ENCODE data around the gene EXD2.

DNA sequence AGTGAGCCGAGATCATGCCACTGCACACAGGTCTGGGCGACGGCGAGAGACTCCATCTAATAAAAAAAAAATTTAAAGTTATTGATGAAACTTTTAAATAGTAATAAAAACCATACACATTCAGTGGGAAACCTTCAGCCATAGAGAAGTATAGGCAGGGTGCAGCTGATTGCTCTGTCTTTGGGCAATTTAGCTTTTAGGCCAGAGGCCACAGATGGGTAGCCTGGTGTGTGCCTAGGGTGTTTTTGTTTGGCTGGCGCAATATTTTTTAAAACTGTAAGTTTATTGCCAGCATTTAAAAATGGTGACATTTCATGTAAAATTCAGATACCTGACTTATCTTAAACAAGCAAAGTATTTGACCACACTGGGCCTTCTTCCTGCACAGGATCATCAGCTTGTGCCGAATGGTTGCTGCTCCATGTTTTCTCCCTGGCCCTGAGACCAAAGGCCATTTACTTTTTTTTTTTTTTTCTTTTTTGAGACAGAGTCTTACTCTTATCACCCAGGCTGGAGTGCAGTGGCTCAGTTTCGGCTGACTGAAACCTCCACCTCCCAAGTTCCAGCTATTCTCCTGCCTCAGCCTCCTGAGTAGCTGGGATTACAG lies 16.2 kb downstream of the EXD2 start:
- TF ChIP-seq, protein P1, sequence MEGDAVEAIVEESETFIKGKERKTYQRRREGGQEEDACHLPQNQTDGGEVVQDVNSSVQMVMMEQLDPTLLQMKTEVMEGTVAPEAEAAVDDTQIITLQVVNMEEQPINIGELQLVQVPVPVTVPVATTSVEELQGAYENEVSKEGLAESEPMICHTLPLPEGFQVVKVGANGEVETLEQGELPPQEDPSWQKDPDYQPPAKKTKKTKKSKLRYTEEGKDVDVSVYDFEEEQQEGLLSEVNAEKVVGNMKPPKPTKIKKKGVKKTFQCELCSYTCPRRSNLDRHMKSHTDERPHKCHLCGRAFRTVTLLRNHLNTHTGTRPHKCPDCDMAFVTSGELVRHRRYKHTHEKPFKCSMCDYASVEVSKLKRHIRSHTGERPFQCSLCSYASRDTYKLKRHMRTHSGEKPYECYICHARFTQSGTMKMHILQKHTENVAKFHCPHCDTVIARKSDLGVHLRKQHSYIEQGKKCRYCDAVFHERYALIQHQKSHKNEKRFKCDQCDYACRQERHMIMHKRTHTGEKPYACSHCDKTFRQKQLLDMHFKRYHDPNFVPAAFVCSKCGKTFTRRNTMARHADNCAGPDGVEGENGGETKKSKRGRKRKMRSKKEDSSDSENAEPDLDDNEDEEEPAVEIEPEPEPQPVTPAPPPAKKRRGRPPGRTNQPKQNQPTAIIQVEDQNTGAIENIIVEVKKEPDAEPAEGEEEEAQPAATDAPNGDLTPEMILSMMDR (conservative IDR thresholded peaks at IDR 0.05; ENCODE audit: low read depth in 2 of 2) = no peak
- TF ChIP-seq, protein P2, sequence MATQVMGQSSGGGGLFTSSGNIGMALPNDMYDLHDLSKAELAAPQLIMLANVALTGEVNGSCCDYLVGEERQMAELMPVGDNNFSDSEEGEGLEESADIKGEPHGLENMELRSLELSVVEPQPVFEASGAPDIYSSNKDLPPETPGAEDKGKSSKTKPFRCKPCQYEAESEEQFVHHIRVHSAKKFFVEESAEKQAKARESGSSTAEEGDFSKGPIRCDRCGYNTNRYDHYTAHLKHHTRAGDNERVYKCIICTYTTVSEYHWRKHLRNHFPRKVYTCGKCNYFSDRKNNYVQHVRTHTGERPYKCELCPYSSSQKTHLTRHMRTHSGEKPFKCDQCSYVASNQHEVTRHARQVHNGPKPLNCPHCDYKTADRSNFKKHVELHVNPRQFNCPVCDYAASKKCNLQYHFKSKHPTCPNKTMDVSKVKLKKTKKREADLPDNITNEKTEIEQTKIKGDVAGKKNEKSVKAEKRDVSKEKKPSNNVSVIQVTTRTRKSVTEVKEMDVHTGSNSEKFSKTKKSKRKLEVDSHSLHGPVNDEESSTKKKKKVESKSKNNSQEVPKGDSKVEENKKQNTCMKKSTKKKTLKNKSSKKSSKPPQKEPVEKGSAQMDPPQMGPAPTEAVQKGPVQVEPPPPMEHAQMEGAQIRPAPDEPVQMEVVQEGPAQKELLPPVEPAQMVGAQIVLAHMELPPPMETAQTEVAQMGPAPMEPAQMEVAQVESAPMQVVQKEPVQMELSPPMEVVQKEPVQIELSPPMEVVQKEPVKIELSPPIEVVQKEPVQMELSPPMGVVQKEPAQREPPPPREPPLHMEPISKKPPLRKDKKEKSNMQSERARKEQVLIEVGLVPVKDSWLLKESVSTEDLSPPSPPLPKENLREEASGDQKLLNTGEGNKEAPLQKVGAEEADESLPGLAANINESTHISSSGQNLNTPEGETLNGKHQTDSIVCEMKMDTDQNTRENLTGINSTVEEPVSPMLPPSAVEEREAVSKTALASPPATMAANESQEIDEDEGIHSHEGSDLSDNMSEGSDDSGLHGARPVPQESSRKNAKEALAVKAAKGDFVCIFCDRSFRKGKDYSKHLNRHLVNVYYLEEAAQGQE (IDR thresholded peaks at IDR 0.05; ENCODE audit: unreplicated experiment) = no peak
- TF ChIP-seq POLR2AphosphoS5 (IDR thresholded peaks at IDR 0.05; ENCODE audit: low read depth) (no peak), STAT1 (IDR thresholded peaks at IDR 0.05; ENCODE audit: unreplicated experiment) (no peak), EZH2 (IDR thresholded peaks at IDR 0.05; ENCODE audit: low read depth, unreplicated experiment) (no peak), NANOG (IDR thresholded peaks at IDR 0.05; ENCODE audit: borderline replicate concordance) (no peak), EZH2phosphoT487 (IDR thresholded peaks at IDR 0.05; ENCODE audit: unreplicated experiment) (no peak), ZNF114 (CRISPR knock-in tag; IDR thresholded peaks at IDR 0.05) (no peak), ZNF331 (CRISPR knock-in tag; IDR thresholded peaks at IDR 0.05; ENCODE audit: low read depth) (no peak)

Data from GM23338 (cell line).